Renal pelvis (tissue), 4 donors: ENCODE data around the gene MTF1. TPM values are rescaled to one million over a fixed set of nuclear protein-coding genes. Genes with fewer than 3 reads are reported as not detected.
"Not testable (repeated sequence)": the region's sequence is repeated elsewhere in the genome, so short reads cannot be mapped to it uniquely, and the experiment has no call there.

Experiments used
- DNase-seq: peaks from one replicate; pipeline ENCODE4 v3.0.0-alpha.2; 2013
- polyA plus RNA-seq, 3 donors: library from polyadenylated mRNA; unstranded; fragments of 120-200 nt; gene quantifications; one replicate each; pipeline ENCODE4 v1.2.1, GENCODE V29; 2013; ENCODE audit not compliant: insufficient read length in 3 of 3

The MTF1 gene
- polyA plus RNA-seq, 3 donors: 7.0 to 8.9 (median 8.4) TPM

DNA sequence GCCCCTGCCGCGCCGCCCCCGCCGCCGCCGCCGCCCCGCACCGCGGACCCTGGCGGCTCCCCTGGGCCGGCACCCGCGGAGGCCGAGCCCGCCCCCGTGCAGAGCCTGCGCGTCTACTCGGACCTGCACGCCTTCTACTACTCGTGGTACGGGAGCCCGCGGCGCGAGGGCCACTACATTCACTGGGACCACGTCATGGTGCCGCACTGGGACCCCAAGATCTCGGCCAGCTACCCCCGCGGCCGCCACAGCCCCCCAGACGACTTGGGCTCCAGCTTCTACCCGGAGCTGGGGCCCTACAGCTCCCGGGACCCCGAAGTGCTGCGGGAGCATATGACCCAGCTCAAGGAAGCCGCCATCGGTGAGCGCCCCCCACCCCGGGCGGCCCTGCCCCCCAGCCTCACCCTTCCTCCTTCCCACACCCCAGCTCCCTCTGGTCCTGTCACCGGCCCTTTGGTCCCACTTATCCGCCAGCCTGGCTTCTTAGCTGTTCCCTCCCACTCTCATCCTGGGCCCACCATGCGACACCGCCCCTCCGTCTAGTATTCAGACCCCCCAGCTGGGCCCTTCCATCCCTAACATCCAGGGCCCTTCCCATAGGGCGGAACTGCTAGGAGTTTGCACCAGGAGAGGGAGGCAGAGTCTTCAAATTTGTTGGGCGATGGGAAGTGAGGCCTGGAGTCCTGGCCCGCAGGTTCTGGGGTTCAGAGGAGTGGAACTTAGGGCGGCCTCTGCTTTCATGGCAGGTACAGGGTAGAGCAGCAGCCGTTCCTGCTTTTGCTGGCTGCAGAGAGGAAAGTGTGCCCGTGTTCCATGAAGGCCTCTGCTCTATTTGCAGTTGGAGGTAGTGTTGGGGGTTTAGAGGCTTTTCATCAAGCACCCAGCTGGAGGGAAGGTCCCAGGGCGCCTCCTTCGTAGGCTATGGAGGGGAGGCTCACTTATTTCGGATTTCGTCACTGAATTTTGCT lies 64.7 kb downstream of the MTF1 start:
- no peak for DNase-seq

DNA sequence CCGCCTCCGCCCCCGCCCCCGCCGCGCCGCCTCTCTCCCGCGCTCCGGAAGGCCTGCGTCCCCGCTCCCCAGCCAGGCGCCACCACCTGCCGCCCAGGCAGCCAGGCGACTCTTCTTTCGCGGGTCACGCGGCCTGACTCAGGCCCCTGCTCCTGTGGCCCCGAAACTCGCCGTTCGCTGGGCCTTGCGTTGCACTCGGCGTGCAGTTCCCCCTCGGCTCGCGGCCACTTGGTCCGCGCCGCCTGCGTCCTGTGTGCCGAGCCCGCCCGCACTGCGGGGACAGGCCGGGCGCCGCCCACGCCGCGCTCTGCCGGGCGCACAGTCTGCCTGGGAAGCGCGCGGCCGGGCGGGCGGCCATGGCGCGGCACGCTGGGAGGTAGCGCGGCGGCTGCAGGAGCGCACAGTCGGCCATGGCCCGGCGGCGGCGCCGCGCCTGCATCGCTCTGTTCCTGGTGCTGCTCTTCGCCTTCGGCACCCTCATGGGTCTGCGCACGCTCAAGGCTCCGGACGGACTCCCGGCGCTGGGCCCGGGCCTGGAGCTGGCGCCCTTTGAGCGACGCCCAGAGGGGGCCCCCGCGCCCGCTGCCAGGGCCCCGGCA lies 65.5 kb downstream of the MTF1 start, which contains the start of gene MANEAL:
MANEAL (plus strand) TSS at position 75 of the 599 bp plus-strand sequence; CDS start at position 411, 336 bp downstream.
- peak; percentile 58 for DNase-seq

DNA sequence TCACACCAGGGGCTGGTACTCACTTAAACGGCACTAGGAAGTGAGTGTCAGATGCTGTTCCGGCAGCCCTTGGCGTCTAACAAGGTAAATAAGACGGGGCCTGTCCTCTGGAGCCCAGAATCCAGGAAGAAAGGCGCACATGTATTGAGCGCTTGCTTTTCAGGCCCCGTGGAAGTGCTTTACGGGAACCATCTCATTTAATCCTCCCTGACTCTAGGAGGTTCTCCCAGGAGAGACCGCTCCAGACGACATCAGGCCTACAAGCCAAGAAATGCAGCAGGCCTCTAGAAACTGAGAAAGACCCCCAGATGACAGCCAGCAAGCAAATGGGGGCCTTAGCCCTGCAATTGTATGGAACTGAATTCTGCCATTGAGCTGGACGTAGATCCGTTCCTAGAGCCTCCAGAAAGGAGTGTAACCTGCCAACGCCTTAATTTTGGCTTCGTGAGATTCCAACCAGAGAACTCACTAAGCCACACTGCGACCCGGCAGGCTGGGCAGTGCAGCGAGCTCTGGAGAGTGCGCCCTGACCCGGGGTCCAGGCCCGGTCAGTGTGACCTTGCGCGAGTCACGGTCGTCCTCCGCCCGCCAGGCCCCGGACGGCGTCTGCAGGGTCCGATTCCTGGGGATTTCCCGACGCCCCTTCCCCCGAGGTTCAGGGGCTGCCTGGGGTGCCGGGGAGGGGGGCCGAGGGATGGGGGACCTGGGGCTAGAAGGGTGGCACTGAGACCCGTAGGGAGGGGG lies 66.3 kb downstream of the MTF1 start:
- no peak for DNase-seq

DNA sequence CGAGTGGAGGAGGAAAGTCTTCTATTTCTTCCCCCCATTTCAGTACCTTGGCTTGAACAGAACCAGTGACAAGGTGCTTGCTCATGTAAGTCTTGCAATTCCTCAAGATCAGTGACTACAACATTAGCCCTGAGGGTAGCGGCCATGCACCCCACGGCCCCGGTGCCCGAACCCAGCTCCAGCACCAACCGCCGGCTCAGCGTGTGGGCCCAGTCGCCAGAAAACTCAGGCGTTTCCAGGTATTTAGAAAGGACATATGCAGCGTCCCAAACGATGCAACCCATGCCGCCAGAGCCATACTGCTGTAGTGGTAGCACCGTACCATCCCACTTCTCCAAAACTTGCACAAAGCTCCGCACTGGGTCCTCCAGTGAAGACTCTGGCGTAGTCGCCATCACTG lies 76.9 kb downstream of the MTF1 start:
- DNase-seq: no peak

DNA sequence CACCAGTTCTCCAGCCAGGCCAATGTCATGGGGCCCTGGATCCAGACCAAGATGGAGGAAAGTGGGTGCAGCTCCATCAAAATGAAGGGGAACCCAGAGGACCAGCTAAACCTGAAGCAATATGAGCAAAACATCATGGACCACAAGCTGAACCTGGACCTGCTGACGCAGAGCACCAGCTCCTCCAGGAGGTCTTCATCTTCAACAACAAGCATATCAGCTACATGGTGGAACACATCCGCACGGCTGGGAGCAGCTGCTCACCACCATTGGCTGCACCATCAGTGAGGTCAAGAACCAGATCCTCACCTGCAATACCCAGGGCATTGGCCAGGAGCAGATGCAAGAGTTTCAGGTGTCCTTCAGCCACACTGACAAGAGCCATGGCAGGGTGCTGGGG lies 80.7 kb downstream of the MTF1 start:
- no peak for DNase-seq

GRCh38 chr1:37776946-37777516 lies 82.4 kb downstream of the MTF1 start:
- DNase-seq: no peak

DNA sequence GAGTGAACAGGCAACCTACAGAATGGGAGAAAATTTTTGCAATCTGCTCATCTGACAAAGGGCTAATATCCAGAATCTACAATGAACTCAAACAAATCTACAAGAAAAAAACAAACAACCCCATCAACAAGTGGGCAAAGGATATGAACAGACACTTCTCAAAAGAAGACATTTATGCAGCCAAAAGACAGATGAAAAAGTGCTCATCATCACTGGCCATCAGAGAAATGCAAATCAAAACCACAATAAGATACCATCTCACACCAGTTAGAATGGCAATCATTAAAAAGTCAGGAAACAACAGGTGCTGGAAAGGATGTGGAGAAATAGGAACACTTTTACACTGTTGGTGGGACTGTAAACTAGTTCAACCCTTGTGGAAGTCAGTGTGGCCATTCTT lies 88.0 kb downstream of the MTF1 start:
- DNase-seq: not testable (repeated sequence)

DNA sequence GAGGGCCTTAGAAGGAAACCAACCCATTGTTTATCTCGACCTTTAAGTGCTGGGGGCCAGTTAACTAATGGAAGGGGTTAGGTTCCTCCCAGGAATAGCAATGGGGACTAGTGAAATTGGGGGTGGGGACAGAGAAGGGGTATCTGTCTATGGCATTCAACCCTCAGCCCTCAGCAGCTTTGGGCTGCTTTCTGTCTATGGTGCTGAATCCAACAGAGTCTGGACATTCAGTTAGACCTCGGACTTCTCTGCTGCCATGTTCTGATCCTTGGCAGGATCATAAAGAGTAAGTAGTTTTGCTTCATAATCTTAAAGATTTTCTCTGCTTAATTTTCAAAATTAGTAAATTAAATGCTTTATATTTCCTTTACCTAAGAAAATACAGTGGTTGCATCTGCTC lies 91.9 kb downstream of the MTF1 start:
- no peak for DNase-seq

- DNase-seq: no peak
These were observed 93.3 kb downstream of the MTF1 start for GRCh38 chr1:37765916-37766664.

DNA sequence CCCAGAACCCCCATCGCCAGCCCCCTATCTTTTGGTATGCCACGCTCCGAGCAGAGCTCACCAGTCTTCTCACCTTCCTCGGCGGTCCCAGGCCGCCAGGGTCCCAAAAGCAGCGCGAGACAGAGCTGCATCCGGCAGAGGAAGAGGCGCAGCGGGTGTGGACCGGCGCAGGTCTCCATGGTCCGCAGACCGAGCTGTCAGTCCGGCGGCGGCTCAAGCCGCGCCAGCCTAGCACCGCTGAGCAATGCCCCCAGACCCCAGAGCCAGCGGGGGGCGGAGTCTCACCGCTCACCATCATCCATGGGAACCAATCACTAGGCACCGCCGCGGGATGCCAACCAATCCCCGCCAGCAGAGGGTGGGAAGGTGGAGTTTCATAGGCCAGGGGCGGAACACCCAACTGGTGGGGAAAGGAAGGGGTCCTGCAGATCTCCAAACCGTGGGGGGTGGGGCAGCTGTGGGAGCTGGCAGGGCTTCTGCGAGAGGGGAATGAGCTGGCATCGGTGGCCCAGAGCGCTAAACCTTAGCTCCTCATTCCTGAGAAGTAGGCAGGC lies 94.4 kb downstream of the MTF1 start, which contains the start of gene EPHA10:
EPHA10 (minus strand) TSS at position 233 of the 554 bp plus-strand sequence; CDS start at position 179, 54 bp downstream.
- DNase-seq: no peak

GRCh38 chr1:37764414-37764825 lies 95.0 kb downstream of the MTF1 start:
- DNase-seq: peak; percentile 65

GRCh38 chr1:37763791-37764413 lies 95.5 kb downstream of the MTF1 start:
- no peak for DNase-seq

- no peak for DNase-seq
These were observed 96.9 kb downstream of the MTF1 start for GRCh38 chr1:37762516-37762915.

DNA sequence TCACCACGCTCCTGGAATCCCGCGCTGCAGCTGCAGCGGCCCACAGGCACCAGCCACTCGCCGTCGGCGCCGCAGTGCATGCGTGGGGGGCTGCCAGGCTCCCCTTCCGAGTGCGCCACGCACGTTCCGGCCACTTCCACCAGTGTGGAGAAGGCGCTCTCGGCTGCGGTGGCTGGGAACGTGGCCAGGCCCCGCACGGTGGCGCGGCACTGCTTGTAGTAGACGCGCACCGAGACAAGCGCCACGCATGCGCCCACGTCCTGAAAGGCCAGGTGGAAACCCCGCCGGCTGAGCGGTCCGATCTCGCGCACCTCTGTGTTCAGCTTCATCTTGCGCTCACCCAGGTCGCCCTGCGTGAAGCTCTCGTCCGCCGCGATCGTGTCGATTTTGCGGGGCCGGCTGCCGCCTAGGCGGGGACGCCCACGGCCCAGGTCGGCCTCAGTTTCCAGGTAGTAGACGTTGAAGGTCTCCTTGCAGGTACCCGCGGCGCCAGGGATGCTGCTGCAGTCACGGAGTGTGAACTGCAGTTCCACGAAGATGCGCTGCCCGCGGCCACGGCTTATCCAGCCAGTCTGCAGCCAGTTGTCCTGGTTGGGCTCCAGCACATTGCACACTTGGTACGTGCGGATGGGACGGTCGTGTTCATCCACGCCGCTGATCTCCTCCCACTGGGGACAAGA lies 97.8 kb downstream of the MTF1 start:
- no peak for DNase-seq

Other genes with a start within 250 kb of the MTF1 start
- gene RSPO1, start 224.7 kb downstream of the MTF1 start, polyA plus RNA-seq: 1 to 10 TPM; 6.3 to 8.3 (median 7.9) TPM
- gene CDCA8, start 167.1 kb downstream of the MTF1 start, polyA plus RNA-seq: 10 to 100 TPM; 16.0 to 21.4 (median 19.2) TPM
- under 1 TPM; 0.12 to 0.24 (median 0.13) TPM for gene EPHA10, start 94.5 kb downstream of the MTF1 start, polyA plus RNA-seq
- 1 to 10 TPM; 4.0 to 4.9 (median 4.4) TPM for gene MANEAL, start 65.7 kb downstream of the MTF1 start, polyA plus RNA-seq
- gene C1orf122, start 51.8 kb downstream of the MTF1 start, polyA plus RNA-seq: 10 to 100 TPM; 29.5 to 37.1 (median 36.7) TPM
- 10 to 100 TPM; 11.5 to 14.0 (median 12.2) TPM for gene YRDC, start 51.4 kb downstream of the MTF1 start, polyA plus RNA-seq
- 10 to 100 TPM; 18.8 to 28.4 (median 20.6) TPM for gene INPP5B, start 87.5 kb upstream of the MTF1 start, polyA plus RNA-seq
- 100 to 1,000 TPM in 2 of 3 donors, 10 to 100 TPM in 1; 94.5 to 106 (median 102) TPM for gene SF3A3, start 130.4 kb upstream of the MTF1 start, polyA plus RNA-seq
- 10 to 100 TPM; 16.9 to 22.7 (median 19.6) TPM for gene FHL3, start 145.9 kb upstream of the MTF1 start, polyA plus RNA-seq
- 10 to 100 TPM; 35.6 to 39.4 (median 36.6) TPM for gene UTP11, start 153.1 kb upstream of the MTF1 start, polyA plus RNA-seq
- 1 to 10 TPM in 2 of 3 donors, under 1 TPM in 1; 0.71 to 1.7 (median 1.0) TPM for gene POU3F1, start 187.2 kb upstream of the MTF1 start, polyA plus RNA-seq